HEK293T (cell line): ENCODE data around the gene CD83.

Source experiments
- FOXM1 ChIP-seq: fragments of 450-650 bp; IDR thresholded peaks from 2 replicates; pipeline ENCODE4 v1.6.1; 2017; ENCODE audit warnings: mild to moderate bottlenecking, borderline replicate concordance
- LEF1 ChIP-seq: fragments of 450-650 bp; IDR thresholded peaks from 2 replicates; pipeline ENCODE4 v1.6.1; 2017; ENCODE audit warnings: mild to moderate bottlenecking, borderline replicate concordance

- TF ChIP-seq LEF1 (no peak), FOXM1 (no peak)
These were observed 13.0 kb downstream of the CD83 start for GRCh38 chr6:14130435-14131075.
